ENCODE measurements around the gene CHRNG. TPM values are rescaled to one million over a fixed set of nuclear protein-coding genes. Genes with fewer than 3 reads are reported as not detected.

Gene CHRNG
- polyA plus RNA-seq, 2 of the 4 experiments (the other 2 are of a cell fraction): not detected

GRCh38 chr2:232501331-232501771 is 38.1 kb upstream of the CHRNG start:
- ATAC-seq: no peak
- CTCF ChIA-PET: interaction anchor here (1.1 to 2.0 kb wide), 3 partner anchors 20 to 32 kb away, joined by 3 to 13 read pairs (median 4); no protein-coding TSS in a partner anchor

GRCh38 chr2:232501794-232502390 is 37.6 kb upstream of the CHRNG start:
- ATAC-seq (no peak), DNase-seq (ENCODE audit: low read depth in 1 of 2, low spot score in 1 of 2) (no peak), FAIRE-seq (no peak)
- H3K4me2 ChIP-seq: peak overlapping the region; percentile 97; the same call in 2 of the 3 replicates
- TF ChIP-seq RAD21 (conservative IDR thresholded peaks at IDR 0.05 in 1 of 2, IDR thresholded peaks at IDR 0.05 in 1 of 2): no peak
- TF ChIP-seq GATA3 (IDR thresholded peaks at IDR 0.05; ENCODE audit: borderline replicate concordance): no peak
- no peak for TF ChIP-seq ZC3H11A (IDR thresholded peaks at IDR 0.05)
- TF ChIP-seq BHLHE40 (IDR thresholded peaks at IDR 0.05; ENCODE audit: low read depth, low read length): no peak
- TF ChIP-seq NPAS2 (CRISPR knock-in tag; IDR thresholded peaks at IDR 0.05; ENCODE audit: borderline replicate concordance): no peak
- no peak for TF ChIP-seq CHD2 (IDR thresholded peaks at IDR 0.05; ENCODE audit: low read length, partially characterized antibody)
- TF ChIP-seq, protein P1, sequence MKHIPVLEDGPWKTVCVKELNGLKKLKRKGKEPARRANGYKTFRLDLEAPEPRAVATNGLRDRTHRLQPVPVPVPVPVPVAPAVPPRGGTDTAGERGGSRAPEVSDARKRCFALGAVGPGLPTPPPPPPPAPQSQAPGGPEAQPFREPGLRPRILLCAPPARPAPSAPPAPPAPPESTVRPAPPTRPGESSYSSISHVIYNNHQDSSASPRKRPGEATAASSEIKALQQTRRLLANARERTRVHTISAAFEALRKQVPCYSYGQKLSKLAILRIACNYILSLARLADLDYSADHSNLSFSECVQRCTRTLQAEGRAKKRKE (CRISPR knock-in tag; IDR thresholded peaks at IDR 0.05; ENCODE audit: low read depth): no peak
- no peak for TF ChIP-seq RNF2 (IDR thresholded peaks at IDR 0.05; ENCODE audit: borderline replicate concordance, low read depth)
- no peak for TF ChIP-seq HEYL (CRISPR knock-in tag; IDR thresholded peaks at IDR 0.05)
- TF ChIP-seq FOSB (CRISPR knock-in tag; IDR thresholded peaks at IDR 0.05): no peak
- no peak for TF ChIP-seq MAZ (IDR thresholded peaks at IDR 0.05; ENCODE audit: borderline replicate concordance, low read depth, low read length)
- peaks cover 24% of the 10 kb centered on the region for H3K4me1 ChIP-seq
- 83% methylated on average over 7 of the region's 10 CpGs for WGBS (ENCODE audit: missing lambda C conversion rate)
- ChIA-PET POLR2A (no interaction called here), CTCF (interaction anchor here (1.1 to 2.0 kb wide), 3 partner anchors 20 to 33 kb away, joined by 3 to 13 read pairs (median 4); no protein-coding TSS in a partner anchor)
- H3K27ac ChIP-seq: peak overlapping the region in 1 of 2 experiments; percentile 85; a peak in 3 of 6 replicates
- no peaks in the 10 kb centered on the region for H3K9me3 ChIP-seq
- H3K4me3 ChIP-seq: no peak overlapping the region

More at GRCh38 chr2:232501331-232501771, 38.1 kb upstream of the CHRNG start:
- no peak for FAIRE-seq
- peaks cover 24% of the 10 kb centered on the region for H3K4me1 ChIP-seq
- H3K9me3 ChIP-seq: no peaks in the 10 kb centered on the region
- no peak overlapping the region for H3K4me2 ChIP-seq
- no peak overlapping the region for H3K4me3 ChIP-seq
- TF ChIP-seq E2F6 (IDR thresholded peaks at IDR 0.05; ENCODE audit: borderline replicate concordance, low read depth): no peak
- TF ChIP-seq MYC (IDR thresholded peaks at IDR 0.05; ENCODE audit: borderline replicate concordance, low read length): no peak
- no peak for TF ChIP-seq EHF (CRISPR knock-in tag; IDR thresholded peaks at IDR 0.05)
- TF ChIP-seq CBX2 (IDR thresholded peaks at IDR 0.05; ENCODE audit: borderline replicate concordance, low read depth): no peak
- TF ChIP-seq EP300 (IDR thresholded peaks at IDR 0.05): no peak
- no peak for TF ChIP-seq JUN (IDR thresholded peaks at IDR 0.05)
- TF ChIP-seq FOSL2 (IDR thresholded peaks at IDR 0.05): no peak
- no peak for TF ChIP-seq FOSL2 (CRISPR knock-in tag; IDR thresholded peaks at IDR 0.05)
- TF ChIP-seq NPAS2 (CRISPR knock-in tag; IDR thresholded peaks at IDR 0.05; ENCODE audit: borderline replicate concordance): no peak
- TF ChIP-seq KDM1A (IDR thresholded peaks at IDR 0.05; ENCODE audit: low read depth): no peak
- no peak for TF ChIP-seq HEYL (CRISPR knock-in tag; IDR thresholded peaks at IDR 0.05)
- TF ChIP-seq SMC3 (IDR thresholded peaks at IDR 0.05): no peak
- TF ChIP-seq NFE2L2 (conservative IDR thresholded peaks at IDR 0.05; ENCODE audit: low read length): no peak
- no peak for TF ChIP-seq MAFK (IDR thresholded peaks at IDR 0.05; ENCODE audit: partially characterized antibody)
- no peak for TF ChIP-seq RARB (CRISPR knock-in tag; IDR thresholded peaks at IDR 0.05)
- no peak for TF ChIP-seq CEBPB (IDR thresholded peaks at IDR 0.05)
- TF ChIP-seq, protein P2, sequence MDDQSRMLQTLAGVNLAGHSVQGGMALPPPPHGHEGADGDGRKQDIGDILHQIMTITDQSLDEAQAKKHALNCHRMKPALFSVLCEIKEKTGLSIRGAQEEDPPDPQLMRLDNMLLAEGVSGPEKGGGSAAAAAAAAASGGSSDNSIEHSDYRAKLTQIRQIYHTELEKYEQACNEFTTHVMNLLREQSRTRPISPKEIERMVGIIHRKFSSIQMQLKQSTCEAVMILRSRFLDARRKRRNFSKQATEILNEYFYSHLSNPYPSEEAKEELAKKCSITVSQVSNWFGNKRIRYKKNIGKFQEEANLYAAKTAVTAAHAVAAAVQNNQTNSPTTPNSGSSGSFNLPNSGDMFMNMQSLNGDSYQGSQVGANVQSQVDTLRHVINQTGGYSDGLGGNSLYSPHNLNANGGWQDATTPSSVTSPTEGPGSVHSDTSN (IDR thresholded peaks at IDR 0.05): no peak
- no peak for TF ChIP-seq HOXA7 (CRISPR knock-in tag; IDR thresholded peaks at IDR 0.05)
- TF ChIP-seq MAZ (IDR thresholded peaks at IDR 0.05; ENCODE audit: borderline replicate concordance, low read depth, low read length): no peak
- no peak for DNase-seq (ENCODE audit: low read depth in 1 of 2, low spot score in 1 of 2)
- POLR2A ChIA-PET: no interaction called here
- H3K27ac ChIP-seq: peak overlapping the region in 1 of 2 experiments; percentile 85; a peak in 3 of 6 replicates
- 83% methylated on average over 9 of the region's 9 CpGs for WGBS (ENCODE audit: missing lambda C conversion rate)

Data from A549 (cell line).